Choroid plexus epithelial cell (primary cell): ENCODE data around the gene ABCB8.
A peak's percentile ranks its signal among the peaks of the same experiment; 100 is the strongest.

Experiments used
- DNase-seq: peaks from one replicate; pipeline ENCODE4 v3.0.0-alpha.2; 2010; ENCODE audit warnings: low read depth
- H3K4me3 ChIP-seq: 2 replicates; pipeline ENCODE4 v1.5.1; 2011; ENCODE audit warnings: low read depth, mild to moderate bottlenecking, control low read depth, low read length, moderate library complexity
- TF ChIP-seq, protein P1 (sequence below): conservative IDR thresholded peaks from 2 replicates; pipeline ENCODE4 v1.5.1; 2011; ENCODE audit warnings: low read depth, mild to moderate bottlenecking, control low read depth, inconsistent platforms, low read length, moderate library complexity

Gene ABCB8

DNA sequence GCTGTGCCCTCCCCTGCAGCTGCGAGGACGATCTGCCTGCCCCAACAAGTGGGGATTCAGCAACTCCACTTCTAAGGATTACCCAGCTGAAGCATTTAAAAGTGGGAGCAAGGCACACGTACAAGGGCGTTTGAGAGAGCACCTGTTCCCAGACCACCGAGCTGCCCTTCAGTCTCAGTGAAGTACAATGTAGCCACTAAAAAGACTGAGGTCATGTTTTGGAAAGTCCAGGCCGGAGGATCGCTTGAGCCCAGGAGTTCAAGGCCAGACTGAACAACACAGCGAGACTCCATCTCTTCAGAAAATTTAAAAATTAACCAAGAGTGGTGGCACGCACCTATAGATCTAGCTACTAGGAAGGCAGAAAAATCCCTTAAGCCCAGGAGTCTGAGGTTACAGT, 22.7 kb upstream of the ABCB8 start:
- no peak for DNase-seq
- H3K4me3 ChIP-seq: no peak overlapping the region
- TF ChIP-seq, protein P1, sequence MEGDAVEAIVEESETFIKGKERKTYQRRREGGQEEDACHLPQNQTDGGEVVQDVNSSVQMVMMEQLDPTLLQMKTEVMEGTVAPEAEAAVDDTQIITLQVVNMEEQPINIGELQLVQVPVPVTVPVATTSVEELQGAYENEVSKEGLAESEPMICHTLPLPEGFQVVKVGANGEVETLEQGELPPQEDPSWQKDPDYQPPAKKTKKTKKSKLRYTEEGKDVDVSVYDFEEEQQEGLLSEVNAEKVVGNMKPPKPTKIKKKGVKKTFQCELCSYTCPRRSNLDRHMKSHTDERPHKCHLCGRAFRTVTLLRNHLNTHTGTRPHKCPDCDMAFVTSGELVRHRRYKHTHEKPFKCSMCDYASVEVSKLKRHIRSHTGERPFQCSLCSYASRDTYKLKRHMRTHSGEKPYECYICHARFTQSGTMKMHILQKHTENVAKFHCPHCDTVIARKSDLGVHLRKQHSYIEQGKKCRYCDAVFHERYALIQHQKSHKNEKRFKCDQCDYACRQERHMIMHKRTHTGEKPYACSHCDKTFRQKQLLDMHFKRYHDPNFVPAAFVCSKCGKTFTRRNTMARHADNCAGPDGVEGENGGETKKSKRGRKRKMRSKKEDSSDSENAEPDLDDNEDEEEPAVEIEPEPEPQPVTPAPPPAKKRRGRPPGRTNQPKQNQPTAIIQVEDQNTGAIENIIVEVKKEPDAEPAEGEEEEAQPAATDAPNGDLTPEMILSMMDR: no peak

GRCh38 chr7:151006590-151007300, 21.5 kb upstream of the ABCB8 start:
- DNase-seq: no peak
- TF ChIP-seq, protein P1: no peak
- no peak overlapping the region for H3K4me3 ChIP-seq

DNA sequence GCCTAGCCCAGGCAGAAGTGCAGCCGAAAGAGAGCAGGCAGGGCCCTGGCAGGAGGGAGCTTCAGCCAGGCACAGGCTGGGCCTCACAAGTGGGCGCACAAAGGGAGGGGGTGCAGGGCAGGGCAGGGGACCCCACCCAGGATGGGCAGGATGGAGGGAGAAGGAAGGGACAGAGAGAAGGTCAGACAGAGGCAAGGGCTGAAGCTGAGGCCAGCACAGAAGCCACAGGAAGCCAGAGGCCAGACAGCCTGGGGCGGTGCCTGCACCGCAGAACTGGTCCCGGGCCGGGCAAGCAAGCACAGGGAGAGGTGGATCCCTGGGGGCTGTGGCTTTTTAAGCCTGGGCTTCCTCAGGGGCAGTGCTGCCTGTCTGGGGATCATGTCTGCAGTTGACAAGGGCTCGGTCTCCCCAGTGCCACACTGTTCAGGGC, 20.8 kb upstream of the ABCB8 start:
- TF ChIP-seq, protein P1: no peak
- no peak overlapping the region for H3K4me3 ChIP-seq
- DNase-seq: peak; percentile 20

- TF ChIP-seq, protein P1: no peak
- no peak overlapping the region for H3K4me3 ChIP-seq
- DNase-seq: peak; percentile 13
These were observed 20.1 kb upstream of the ABCB8 start for GRCh38 chr7:151008143-151008510.

GRCh38 chr7:151008511-151009323, 19.5 kb upstream of the ABCB8 start:
- H3K4me3 ChIP-seq: peak overlapping the region; percentile 28
- DNase-seq: peak; percentile 46
- TF ChIP-seq, protein P1: peak; percentile 74

DNA sequence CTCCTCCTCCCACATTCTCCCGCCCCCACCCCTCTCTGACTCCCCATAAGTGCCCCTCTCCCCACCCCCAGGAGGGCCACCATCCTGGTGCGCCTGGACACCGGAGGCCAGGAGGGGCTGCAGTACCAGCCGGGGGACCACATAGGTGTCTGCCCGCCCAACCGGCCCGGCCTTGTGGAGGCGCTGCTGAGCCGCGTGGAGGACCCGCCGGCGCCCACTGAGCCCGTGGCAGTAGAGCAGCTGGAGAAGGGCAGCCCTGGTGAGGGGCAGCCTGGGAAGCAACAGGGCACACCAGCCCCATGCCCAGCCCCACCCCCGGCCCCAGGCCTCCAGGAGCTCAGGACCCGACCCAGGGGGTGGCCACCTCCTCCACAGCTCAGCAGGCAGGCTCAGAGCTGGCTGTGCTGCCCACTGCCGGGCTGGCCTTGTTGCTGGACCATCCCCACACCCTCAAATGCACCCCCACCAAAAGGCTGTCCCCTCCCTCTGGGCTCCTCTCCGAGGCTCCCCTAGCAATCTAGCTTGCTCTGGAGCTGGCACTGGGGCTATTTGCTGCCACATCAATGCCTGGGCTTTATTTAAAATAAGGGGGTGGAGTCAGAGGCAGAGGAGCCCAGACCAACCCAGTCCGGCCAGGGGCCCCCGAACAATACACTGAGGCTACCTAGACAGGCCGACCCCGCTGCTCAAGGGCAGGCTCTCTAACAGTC, 18.8 kb upstream of the ABCB8 start:
- H3K4me3 ChIP-seq: no peak overlapping the region
- no peak for DNase-seq

More for the DNA sequence above, 18.8 kb upstream of the ABCB8 start:
- TF ChIP-seq, protein P1: no peak
